MG63 (cell line): Measurements from ENCODE around the gene EPS8. TPM values are rescaled to one million over a fixed set of nuclear protein-coding genes. Genes with fewer than 3 reads are reported as not detected.
"Not testable (repeated sequence)": the region's sequence is repeated elsewhere in the genome, so short reads cannot be mapped to it uniquely, and the experiment has no call there.

Experiments used
- DNase-seq: peaks from one replicate; pipeline ENCODE4 v3.0.0-alpha.2; 2020
- H3K27me3 ChIP-seq: fragments of 250-450 bp; sonication (Bioruptor Pico); 2 replicates; pipeline ENCODE4 v1.5.1; 2020; ENCODE audit warnings: mild to moderate bottlenecking, moderate library complexity
- H3K36me3 ChIP-seq: fragments of 250-450 bp; sonication (Bioruptor Pico); 2 replicates; pipeline ENCODE4 v1.5.1; 2020; ENCODE audit warnings: mild to moderate bottlenecking, moderate library complexity
- H3K4me3 ChIP-seq: fragments of 250-450 bp; sonication (Bioruptor Pico); 2 replicates; pipeline ENCODE4 v1.5.1; 2020; ENCODE audit warnings: mild to moderate bottlenecking, moderate library complexity
- H3K9me3 ChIP-seq: fragments of 250-450 bp; sonication (Bioruptor Pico); 2 replicates; pipeline ENCODE4 v1.5.1; 2020; ENCODE audit warnings: mild to moderate bottlenecking, moderate library complexity
- total RNA-seq: library from RNA; depleted of rRNA; stranded (reverse); fragments of >200 nt; shearing (Covaris generic); gene quantifications from 2 replicates; pipeline ENCODE4 v1.2.3, GENCODE V29; 2014; ENCODE audit warnings: low replicate concordance

Gene EPS8
- total RNA-seq, 1 experiment from 2014 or later, result 103 TPM

DNA sequence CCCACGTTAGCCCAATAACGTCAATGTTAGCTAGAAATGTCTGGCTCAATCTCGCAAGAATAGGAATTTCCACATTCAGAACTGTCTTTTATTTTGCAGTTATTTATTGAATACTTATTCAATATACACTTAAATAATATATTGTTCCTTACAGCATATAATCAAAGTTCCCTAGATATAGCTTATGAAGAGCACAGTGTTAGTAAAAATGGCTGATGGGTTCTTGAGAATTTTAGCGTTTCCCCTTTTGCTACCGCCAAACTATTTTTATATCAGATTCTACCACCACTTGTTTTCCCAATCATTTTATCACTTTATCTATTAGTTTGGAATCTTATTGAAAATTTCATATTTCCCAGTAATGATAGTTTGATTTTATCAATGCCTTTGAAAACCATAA is 12.7 kb downstream of the EPS8 start:
- Histone ChIP-seq H3K4me3 (no peak overlapping the region), H3K27me3 (no peaks in the 10 kb centered on the region), H3K36me3 (peaks cover 10% of the 10 kb centered on the region), H3K9me3 (no peaks in the 10 kb centered on the region)
- DNase-seq, result no peak

- no peak for DNase-seq
- Histone ChIP-seq H3K36me3 (peaks cover 8% of the 10 kb centered on the region; the same call in 1 of the 2 replicates), H3K27me3 (no peaks in the 10 kb centered on the region), H3K9me3 (no peaks in the 10 kb centered on the region), H3K4me3 (no peak overlapping the region)
These were observed 14.4 kb downstream of the EPS8 start for GRCh38 chr12:15774819-15775218.

DNA sequence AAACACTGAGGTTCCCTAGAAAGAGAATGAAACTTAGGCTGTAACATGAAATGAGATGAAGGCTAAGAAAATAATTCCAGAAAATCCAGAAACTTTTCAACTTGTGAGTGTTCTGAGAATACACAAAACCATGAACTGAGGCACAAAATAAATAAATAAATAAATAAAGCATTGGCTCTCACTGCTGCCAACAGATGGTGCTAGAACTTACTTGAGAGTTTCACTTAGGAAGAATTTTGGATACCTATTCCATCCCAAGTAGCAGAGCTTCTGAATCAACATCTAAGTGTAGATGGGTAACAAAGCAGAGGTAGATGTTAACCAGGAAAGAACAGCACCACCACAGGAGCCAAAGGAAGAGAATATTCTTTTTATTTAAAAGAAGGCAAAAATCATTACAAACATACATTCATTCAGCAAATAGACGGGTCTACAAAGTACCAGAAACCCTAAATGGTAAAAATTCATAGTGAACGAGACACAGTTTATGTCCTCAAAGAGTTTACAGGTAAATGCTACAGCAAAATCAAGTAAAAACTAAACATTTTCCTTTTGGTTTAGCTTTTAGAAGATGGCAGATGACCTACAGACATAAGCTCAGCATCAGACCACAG is 16.7 kb downstream of the EPS8 start:
- no peaks in the 10 kb centered on the region for H3K27me3 ChIP-seq
- no peaks in the 10 kb centered on the region for H3K9me3 ChIP-seq
- H3K4me3 ChIP-seq, result no peak overlapping the region
- DNase-seq, result no peak
- peaks cover 8% of the 10 kb centered on the region; the same call in 1 of the 2 replicates for H3K36me3 ChIP-seq

GRCh38 chr12:15770581-15770980 is 18.6 kb downstream of the EPS8 start:
- Histone ChIP-seq H3K36me3 (peaks cover 14% of the 10 kb centered on the region), H3K9me3 (no peaks in the 10 kb centered on the region), H3K4me3 (no peak overlapping the region), H3K27me3 (no peaks in the 10 kb centered on the region)
- no peak for DNase-seq

- DNase-seq, result no peak
- Histone ChIP-seq H3K36me3 (peaks cover 9% of the 10 kb centered on the region), H3K4me3 (no peak overlapping the region), H3K9me3 (no peaks in the 10 kb centered on the region; the same call in 1 of the 2 replicates), H3K27me3 (no peaks in the 10 kb centered on the region)
These were observed 19.2 kb downstream of the EPS8 start for GRCh38 chr12:15770021-15770420.

DNA sequence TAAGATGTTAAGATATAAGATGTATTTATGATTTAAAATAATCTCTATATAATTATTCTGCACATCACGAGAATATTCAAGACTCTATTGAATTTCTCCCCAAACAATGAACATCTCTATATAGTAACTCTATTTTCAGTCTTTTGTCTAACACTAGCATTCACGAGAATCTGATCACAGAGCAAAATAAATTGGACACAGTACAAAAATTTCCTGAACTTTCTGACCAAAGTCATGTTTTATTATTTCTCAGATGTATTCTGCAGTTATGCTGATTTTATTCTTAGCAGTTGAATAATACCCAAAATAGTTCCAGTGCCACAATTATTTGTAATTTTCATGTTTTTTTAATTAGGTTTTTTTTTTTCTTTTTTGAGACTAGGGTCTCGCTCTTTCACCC is 19.6 kb downstream of the EPS8 start:
- H3K27me3 ChIP-seq, result no peaks in the 10 kb centered on the region
- DNase-seq, result no peak
- H3K4me3 ChIP-seq, result no peak overlapping the region
- H3K9me3 ChIP-seq, result no peaks in the 10 kb centered on the region; the same call in 1 of the 2 replicates
- H3K36me3 ChIP-seq, result peaks cover 8% of the 10 kb centered on the region

DNA sequence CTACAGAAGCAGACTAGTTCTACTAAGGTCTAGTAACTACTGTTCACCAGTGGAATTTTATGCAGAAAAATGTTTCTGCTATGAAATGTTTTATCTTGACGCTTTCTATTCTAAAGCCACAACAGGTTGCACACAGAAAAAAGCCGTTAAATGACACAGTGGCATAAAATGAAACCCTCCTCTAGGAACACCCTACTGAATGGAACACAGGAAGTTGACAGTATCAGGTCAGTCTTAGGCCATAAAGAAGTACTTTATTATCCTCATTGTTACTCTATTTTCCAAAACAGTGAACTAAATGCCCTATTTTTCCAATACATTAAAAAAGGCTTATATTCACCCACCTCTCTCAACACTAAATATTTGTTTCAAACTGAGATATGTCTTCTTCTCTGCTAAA is 21.9 kb downstream of the EPS8 start:
- H3K36me3 ChIP-seq, result peaks cover 22% of the 10 kb centered on the region
- no peak overlapping the region for H3K4me3 ChIP-seq
- peaks cover 5% of the 10 kb centered on the region; the same call in 1 of the 2 replicates for H3K9me3 ChIP-seq
- no peaks in the 10 kb centered on the region for H3K27me3 ChIP-seq
- DNase-seq, result no peak

GRCh38 chr12:15763328-15763727 is 25.9 kb downstream of the EPS8 start:
- Histone ChIP-seq H3K4me3 (no peak overlapping the region), H3K27me3 (no peaks in the 10 kb centered on the region), H3K9me3 (peaks cover 19% of the 10 kb centered on the region), H3K36me3 (peaks cover 28% of the 10 kb centered on the region)
- no peak for DNase-seq

DNA sequence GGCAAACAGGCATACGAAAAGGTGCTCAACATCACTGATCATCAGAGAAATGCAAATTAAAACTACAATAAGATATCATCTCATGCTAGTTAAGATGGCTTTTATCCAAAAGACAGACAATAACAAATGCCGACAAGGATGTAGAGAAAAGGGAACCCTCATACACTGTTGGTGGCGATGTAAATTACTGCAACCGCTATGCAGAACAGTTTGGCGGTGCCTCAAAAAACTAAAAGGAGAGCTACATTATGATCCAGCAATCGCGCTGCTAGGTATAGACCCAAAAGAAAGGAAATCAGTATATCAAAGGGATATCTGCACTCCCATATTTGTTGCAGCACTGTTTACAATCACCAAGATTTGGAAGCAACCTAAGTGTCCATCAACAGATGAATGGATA is 27.0 kb downstream of the EPS8 start:
- not testable (repeated sequence) for H3K27me3 ChIP-seq, DNase-seq, H3K4me3 ChIP-seq
- peaks cover 27% of the 10 kb centered on the region for H3K36me3 ChIP-seq
- peaks cover 19% of the 10 kb centered on the region for H3K9me3 ChIP-seq

DNA sequence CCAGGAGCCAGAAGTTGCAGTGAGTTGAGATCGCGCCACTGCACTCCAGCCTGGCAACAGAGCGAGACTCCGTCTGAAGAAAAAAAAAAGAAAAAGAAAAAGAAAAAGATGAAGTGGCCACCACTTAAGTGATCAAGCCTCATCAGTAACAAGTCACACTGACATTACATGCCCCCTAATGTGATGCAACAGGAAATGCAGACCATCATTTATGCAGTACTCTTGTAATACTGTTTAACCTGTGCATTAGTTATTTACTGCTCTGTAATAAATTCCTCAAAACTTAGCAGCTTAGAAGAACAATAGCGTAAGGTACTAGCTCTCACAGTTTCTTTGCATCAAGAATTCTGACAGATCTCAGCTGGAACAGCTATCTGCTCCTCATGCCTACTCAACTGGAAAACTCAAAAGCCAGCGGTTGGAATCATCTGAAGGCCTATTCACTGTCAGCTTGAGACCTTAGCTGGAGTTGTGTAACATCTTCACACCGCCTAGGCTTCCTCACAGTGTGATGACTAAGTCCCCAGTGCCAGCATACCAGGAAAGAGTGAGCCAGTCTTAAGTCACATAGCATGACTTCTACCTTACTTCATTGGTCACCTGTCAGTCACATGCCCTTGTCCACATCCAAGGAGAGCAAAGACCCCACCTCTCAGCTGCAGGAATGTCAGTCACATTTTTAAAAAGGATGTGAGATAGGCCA is 31.5 kb downstream of the EPS8 start:
- Histone ChIP-seq H3K36me3 (peaks cover 9% of the 10 kb centered on the region; the same call in 1 of the 2 replicates), H3K4me3 (no peak overlapping the region), H3K9me3 (peaks cover 13% of the 10 kb centered on the region), H3K27me3 (no peaks in the 10 kb centered on the region)
- peak; percentile 87 for DNase-seq

DNA sequence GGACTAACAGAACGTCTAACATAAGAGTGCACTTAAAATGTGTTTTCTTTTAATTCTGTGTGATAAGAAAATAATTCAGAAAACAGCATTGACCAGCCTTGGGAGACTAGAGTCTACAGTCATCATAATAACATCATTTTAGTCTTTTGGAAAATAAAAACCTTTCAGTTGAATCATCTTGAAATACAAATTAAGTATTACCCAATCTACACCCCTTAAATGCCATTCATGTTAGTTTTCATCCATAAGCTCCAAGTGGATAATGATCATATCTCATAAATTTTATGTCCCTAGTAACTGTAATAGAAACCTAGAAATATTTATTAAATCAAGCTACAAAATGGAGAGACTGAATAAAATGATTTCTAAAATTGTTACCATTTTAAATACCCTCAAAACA is 32.4 kb downstream of the EPS8 start:
- Histone ChIP-seq H3K27me3 (no peaks in the 10 kb centered on the region), H3K36me3 (peaks cover 4% of the 10 kb centered on the region; the same call in 1 of the 2 replicates), H3K9me3 (peaks cover 13% of the 10 kb centered on the region), H3K4me3 (no peak overlapping the region)
- no peak for DNase-seq

GRCh38 chr12:15754233-15754632 is 35.0 kb downstream of the EPS8 start:
- Histone ChIP-seq H3K36me3 (peaks cover 6% of the 10 kb centered on the region; the same call in 1 of the 2 replicates), H3K4me3 (no peak overlapping the region), H3K27me3 (no peaks in the 10 kb centered on the region), H3K9me3 (no peaks in the 10 kb centered on the region)
- DNase-seq, result peak; percentile 78

DNA sequence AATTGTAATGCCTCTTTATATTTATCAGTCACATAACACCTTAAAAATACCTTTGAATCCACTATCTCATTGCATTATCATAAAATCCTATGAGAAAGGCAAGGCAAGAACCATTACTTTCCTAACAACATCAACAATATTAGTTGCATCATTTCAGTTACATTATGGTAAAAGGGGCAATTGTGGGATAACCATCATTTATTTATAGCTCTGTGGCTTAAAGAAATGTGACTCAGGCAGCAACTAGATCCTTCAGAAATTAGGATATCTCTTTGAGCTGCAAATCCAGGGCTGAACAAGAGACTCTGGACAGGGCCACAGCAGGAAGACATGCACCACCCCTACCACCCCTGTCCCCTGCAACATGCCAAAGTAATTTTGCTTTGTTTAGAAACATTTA is 36.4 kb downstream of the EPS8 start:
- H3K36me3 ChIP-seq, result peaks cover 2% of the 10 kb centered on the region; the same call in 1 of the 2 replicates
- H3K9me3 ChIP-seq, result no peaks in the 10 kb centered on the region
- no peak overlapping the region for H3K4me3 ChIP-seq
- no peaks in the 10 kb centered on the region for H3K27me3 ChIP-seq
- no peak for DNase-seq

- peak; percentile 75 for DNase-seq
- Histone ChIP-seq H3K36me3 (peaks cover 2% of the 10 kb centered on the region; the same call in 1 of the 2 replicates), H3K27me3 (no peaks in the 10 kb centered on the region)
These were observed 37.4 kb downstream of the EPS8 start for GRCh38 chr12:15751741-15752140.

DNA sequence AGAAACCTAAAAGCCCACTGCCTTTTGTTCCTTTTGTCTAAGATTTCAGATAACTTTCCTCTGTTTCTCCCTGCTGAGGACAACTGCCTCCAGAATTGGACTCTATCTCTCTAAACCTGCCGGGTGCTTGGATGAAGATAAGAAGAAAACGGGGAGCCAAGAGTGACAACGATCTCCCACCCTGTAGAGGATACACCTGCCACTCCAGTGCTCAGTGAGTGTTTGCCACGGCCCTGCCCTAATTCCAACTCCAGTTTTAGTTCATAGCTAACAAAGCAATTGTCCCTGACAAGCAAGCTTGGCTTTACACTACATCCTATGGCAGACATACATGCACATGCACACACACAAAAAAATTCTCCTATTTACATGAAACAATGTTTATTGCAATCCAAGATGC is 39.3 kb downstream of the EPS8 start:
- H3K27me3 ChIP-seq, result no peaks in the 10 kb centered on the region
- peaks cover 2% of the 10 kb centered on the region; the same call in 1 of the 2 replicates for H3K36me3 ChIP-seq
- no peaks in the 10 kb centered on the region for H3K9me3 ChIP-seq
- no peak overlapping the region for H3K4me3 ChIP-seq
- no peak for DNase-seq

More at GRCh38 chr12:15751741-15752140, 37.4 kb downstream of the EPS8 start:
- H3K9me3 ChIP-seq, result no peaks in the 10 kb centered on the region
- H3K4me3 ChIP-seq, result no peak overlapping the region

GRCh38 chr12:15741870-15742269 is 47.3 kb downstream of the EPS8 start:
- not testable (repeated sequence) for H3K4me3 ChIP-seq, H3K27me3 ChIP-seq, DNase-seq, H3K36me3 ChIP-seq, H3K9me3 ChIP-seq

DNA sequence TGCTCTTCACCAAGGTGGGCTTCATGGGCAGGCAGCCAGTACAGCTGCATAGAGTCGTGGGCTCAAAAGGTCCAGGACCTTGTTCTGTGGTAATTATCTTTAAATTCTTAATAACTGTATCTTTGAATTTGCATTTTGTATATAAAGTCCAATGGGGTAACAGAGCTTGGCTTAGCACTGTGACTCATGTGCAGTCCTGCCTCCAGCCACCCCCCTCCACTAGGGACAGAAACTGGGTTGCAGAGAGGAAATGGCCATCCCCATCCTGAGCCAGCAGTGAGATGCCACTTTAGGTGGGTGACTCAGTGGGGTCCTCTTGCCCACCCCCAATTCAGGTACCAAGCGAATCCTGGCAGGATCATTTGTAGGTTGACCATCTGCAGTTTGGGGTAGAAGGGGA is 48.1 kb downstream of the EPS8 start:
- H3K27me3 ChIP-seq, result no peaks in the 10 kb centered on the region
- DNase-seq, result peak; percentile 28
- H3K4me3 ChIP-seq, result no peak overlapping the region
- H3K9me3 ChIP-seq, result peaks cover 9% of the 10 kb centered on the region; the same call in 1 of the 2 replicates
- H3K36me3 ChIP-seq, result peaks cover 8% of the 10 kb centered on the region

GRCh38 chr12:15740389-15740788 is 48.8 kb downstream of the EPS8 start:
- not testable (repeated sequence) for H3K27me3 ChIP-seq, H3K9me3 ChIP-seq, H3K36me3 ChIP-seq, DNase-seq, H3K4me3 ChIP-seq
